Rectal smooth muscle tissue (tissue), 1 donor: Measurements from ENCODE around the gene OR2L3.
"Not testable (repeated sequence)": the region's sequence is repeated elsewhere in the genome, so short reads cannot be mapped to it uniquely, and the experiment has no call there.

Experiments
- H3K27ac ChIP-seq: one replicate; pipeline ENCODE4 v1.7.0; 2013; ENCODE audit warnings: low read depth, low read length, inconsistent platforms
- H3K27me3 ChIP-seq: one replicate; pipeline ENCODE4 v1.7.0; 2013; ENCODE audit warnings: low read length; ENCODE audit not compliant: control insufficient read depth, insufficient read depth
- H3K36me3 ChIP-seq: one replicate; pipeline ENCODE4 v1.7.0; 2013; ENCODE audit warnings: low read length; ENCODE audit not compliant: control insufficient read depth, insufficient read depth
- H3K4me1 ChIP-seq: one replicate; pipeline ENCODE4 v1.7.0; 2013; ENCODE audit warnings: low read length; ENCODE audit not compliant: control insufficient read depth, insufficient read depth
- H3K4me3 ChIP-seq: one replicate; pipeline ENCODE4 v1.7.0; 2013; ENCODE audit warnings: low read length
- H3K9ac ChIP-seq: one replicate; pipeline ENCODE4 v1.7.0; 2013; ENCODE audit warnings: low read length

Gene OR2L3

DNA sequence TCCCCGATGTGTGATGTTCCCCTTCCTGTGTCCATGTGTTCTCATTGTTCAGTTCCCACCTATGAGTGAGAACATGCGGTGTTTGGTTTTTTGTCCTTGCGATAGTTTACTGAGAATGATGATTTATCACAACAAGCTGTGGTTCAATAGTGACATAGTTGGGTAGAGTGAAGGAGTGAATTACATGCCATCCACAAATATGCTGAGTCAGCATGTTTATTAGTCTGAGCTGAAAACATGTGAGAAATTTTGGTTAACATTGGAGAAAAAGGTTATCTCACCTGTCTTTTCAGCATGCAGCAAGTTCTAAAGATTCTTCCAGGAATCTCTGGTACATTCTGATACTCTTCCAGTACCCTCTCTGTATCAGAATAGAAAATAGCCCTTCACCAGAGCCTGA lies 19.0 kb downstream of the OR2L3 start:
- no peak overlapping the region for H3K27ac ChIP-seq
- H3K36me3 ChIP-seq, result no peaks in the 10 kb centered on the region
- no peaks in the 10 kb centered on the region for H3K27me3 ChIP-seq
- no peak overlapping the region for H3K4me3 ChIP-seq
- no peak overlapping the region for H3K9ac ChIP-seq
- no peaks in the 10 kb centered on the region for H3K4me1 ChIP-seq

- H3K9ac ChIP-seq, result not testable (repeated sequence)
Measured at GRCh38 chr1:248083864-248084263, 37.2 kb downstream of the OR2L3 start.

DNA sequence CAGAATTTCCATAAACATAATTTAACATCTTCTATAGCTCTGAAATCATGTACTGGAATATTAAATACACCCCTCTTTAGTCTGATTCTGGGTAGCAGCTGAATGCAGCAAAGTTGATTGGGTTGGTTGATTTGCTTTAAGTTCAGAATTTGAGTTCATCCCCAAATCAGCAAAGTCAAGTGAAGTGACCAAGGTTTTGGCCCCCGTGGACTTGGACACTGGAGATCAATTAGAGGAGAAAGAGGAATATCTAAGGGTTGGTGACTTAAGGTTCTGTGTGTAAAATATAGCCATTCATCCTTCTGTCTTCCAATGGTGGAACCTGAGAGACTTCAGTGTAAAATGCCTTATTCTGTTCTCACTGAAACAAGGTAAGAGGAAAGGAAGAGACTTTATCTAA lies 48.2 kb downstream of the OR2L3 start, which contains the start of gene OR2L13:
OR2L13 (plus strand) TSS at position 301 of the 400 bp plus-strand sequence. CDS start 4,192 bp downstream, outside the sequence.
- Histone ChIP-seq H3K27me3 (no peaks in the 10 kb centered on the region), H3K27ac (no peak within 1 kb of the TSS), H3K4me1 (no peaks in the 10 kb centered on the region), H3K36me3 (no peaks in the 10 kb centered on the region), H3K4me3 (no peak within 1 kb of the TSS), H3K9ac (no peak within 1 kb of the TSS)

More at GRCh38 chr1:248083864-248084263, 37.2 kb downstream of the OR2L3 start:
- not testable (repeated sequence) for H3K27ac ChIP-seq, H3K36me3 ChIP-seq, H3K27me3 ChIP-seq, H3K4me3 ChIP-seq, H3K4me1 ChIP-seq

DNA sequence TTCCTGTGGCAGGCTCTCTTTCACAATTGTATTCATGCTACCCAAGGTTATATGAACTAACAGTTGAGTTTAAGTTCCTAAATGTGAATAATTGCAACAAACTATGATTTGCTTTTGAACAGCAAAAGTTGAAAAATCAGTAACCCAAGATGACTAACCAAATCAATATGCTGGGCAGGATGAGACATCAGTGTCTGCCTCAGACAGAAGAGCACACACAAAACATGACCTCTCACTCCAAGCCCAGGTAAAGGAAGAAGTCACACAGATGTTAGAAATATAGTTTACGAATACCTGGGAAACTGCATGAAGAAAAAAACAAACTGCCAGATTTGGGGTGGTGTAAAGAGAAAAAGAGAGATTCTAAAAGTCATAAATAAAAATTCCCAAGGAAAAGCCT lies 51.9 kb downstream of the OR2L3 start:
- Histone ChIP-seq H3K27me3 (no peaks in the 10 kb centered on the region), H3K27ac (no peak overlapping the region), H3K36me3 (no peaks in the 10 kb centered on the region), H3K4me1 (no peaks in the 10 kb centered on the region), H3K4me3 (no peak overlapping the region), H3K9ac (no peak overlapping the region)

GRCh38 chr1:248102847-248103246 lies 56.2 kb downstream of the OR2L3 start:
- no peak overlapping the region for H3K4me3 ChIP-seq
- H3K36me3 ChIP-seq, result no peaks in the 10 kb centered on the region
- no peak overlapping the region for H3K27ac ChIP-seq
- H3K27me3 ChIP-seq, result no peaks in the 10 kb centered on the region
- no peaks in the 10 kb centered on the region for H3K4me1 ChIP-seq
- no peak overlapping the region for H3K9ac ChIP-seq

DNA sequence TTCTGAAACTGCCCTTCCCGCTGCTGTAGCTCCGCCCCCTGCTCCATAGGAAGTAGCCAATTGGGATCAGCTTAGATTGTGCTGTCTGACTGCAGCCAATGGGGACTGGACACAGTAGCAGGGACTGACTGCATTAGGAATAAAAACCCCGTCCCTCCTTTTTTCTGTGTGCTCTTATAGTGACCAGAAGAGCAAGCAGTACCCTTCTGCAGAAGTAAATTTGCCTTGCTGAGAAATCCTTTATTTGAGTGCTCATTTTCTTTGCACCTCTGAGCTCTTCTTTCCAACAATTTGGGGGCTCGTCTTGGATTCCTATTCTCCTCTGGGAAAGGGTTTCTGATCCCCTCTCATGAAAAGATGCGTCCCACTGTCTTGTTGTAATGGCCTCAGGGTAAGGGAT lies 64.5 kb downstream of the OR2L3 start:
- Histone ChIP-seq H3K27ac (no peak overlapping the region), H3K4me1 (no peaks in the 10 kb centered on the region), H3K9ac (no peak overlapping the region), H3K27me3 (no peaks in the 10 kb centered on the region), H3K4me3 (no peak overlapping the region), H3K36me3 (no peaks in the 10 kb centered on the region)
